Measurements from ENCODE around the gene USP53.
"Not testable (repeated sequence)": the region's sequence is repeated elsewhere in the genome, so short reads cannot be mapped to it uniquely, and the experiment has no call there.

The USP53 gene

DNA sequence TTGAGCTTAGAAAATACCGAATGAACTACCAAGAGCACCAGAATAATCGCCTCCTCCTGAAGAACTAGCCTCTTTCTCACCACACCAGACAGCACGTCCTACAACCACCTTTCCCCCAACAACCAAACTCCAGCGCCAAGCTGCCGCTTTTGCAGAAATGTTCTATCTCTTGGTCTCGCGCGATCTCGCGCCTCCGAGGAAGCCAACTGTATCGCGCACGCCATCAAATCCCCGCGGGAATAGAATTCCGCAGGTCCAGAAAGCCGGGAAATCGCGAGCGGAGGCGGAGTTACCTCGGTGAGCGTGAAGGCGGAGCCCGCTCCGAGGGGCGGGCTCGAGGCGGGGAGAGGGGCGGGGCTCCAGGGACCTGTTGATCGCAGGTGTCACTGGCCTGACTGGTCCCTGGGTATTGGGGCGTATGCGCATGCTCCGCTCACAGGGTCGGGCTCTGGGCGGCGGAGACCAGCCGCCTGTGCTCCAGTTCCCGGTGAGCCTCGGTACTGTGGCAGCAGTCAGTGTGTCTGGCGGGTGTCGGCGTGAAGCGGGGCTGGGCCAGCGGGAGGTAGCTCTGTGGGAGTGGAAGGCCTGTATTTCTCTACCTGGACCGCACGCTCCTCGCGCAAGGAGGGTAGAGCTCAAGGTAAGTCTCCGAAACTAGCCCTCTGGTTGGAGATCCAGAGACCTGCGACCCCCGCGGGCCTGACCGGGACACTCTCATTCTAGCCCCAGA, at the start of gene USP53:
Gene USP53, plus strand, starts transcription at position 480 of the 730 bp plus-strand sequence. CDS start 27,047 bp downstream, outside the sequence.
- peak; percentile 86 for DNase-seq

- DNase-seq = no peak
Measured at GRCh38 chr4:119165767-119166166, 46.7 kb upstream of the USP53 start.

- DNase-seq = no peak
Measured at GRCh38 chr4:119170195-119170594, 42.3 kb upstream of the USP53 start.

GRCh38 chr4:119172223-119172622, 40.3 kb upstream of the USP53 start:
- DNase-seq = no peak

DNA sequence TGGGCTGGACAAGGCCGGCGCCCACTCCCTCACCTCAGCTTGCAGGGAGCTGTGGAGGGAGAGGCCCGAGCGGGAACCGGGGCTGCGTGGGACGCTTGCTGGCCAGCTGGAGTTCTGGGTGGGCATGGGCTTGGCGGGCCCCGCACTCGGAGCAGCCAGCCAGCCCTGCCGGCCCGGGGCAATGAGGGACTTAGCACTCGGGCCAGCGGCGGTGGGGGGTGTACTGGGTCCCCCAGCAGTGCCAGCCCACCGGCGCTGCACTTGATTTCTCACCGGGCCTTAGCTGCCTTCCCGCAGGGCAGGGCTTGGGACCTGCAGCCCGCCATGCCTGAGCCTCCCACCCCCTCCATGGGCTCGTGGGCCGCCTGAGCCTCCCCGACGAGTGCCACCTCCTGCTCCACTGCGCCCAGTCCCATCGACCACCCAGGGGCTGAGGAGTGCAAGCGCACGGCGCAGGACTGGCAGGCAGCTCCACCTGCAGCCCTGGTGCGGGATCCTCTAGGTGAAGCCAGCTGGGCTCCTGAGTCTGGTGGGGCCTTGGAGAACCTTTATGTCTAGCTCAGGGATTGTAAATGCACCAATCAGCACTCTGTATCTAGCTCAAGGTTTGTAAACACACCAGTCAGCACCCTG, 38.7 kb upstream of the USP53 start:
- not testable (repeated sequence) for DNase-seq

- no peak for DNase-seq
Measured at GRCh38 chr4:119179011-119179410, 33.5 kb upstream of the USP53 start.

- DNase-seq = no peak
Measured at GRCh38 chr4:119184128-119184527, 28.4 kb upstream of the USP53 start.

DNA sequence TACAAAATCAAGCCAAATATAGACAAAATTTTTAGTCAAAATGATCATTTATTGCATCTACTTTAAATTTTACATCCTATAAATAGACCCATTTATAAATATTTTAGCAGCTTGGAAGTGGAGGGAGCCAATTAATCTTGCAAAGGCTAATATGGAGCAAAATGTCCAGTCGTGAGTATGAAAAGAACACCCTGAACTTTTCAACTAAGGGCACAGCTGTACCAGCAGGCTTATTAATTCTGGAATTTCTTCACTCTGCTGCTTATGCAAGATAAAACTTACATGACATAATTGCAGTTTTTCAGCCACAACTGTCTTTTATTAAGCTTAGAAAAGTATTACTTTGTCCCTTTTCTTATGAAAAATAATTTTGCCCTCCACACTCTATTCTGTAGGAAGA, 22.9 kb upstream of the USP53 start:
- no peak for DNase-seq

- no peak for DNase-seq
Measured at GRCh38 chr4:119190354-119190753, 22.2 kb upstream of the USP53 start.

DNA sequence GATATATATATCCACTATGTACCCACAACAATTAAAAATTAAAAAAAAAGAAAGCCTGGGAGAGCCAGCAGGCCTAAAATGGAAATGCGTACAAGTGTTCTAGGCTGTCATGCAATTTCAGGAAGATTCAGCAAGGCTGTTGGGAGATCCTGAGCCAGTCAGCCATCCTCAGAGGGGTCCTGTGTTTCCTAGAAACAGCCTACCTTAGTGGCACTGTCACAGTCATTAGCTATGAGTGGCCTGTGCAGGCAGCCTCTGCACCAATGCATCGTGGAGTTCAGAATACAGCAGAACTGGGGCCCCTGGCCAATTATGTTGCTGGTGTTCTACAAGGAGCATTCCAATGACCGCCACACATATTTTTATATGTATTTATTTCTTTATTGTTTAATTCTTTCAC, 21.0 kb upstream of the USP53 start:
- no peak for DNase-seq

DNA sequence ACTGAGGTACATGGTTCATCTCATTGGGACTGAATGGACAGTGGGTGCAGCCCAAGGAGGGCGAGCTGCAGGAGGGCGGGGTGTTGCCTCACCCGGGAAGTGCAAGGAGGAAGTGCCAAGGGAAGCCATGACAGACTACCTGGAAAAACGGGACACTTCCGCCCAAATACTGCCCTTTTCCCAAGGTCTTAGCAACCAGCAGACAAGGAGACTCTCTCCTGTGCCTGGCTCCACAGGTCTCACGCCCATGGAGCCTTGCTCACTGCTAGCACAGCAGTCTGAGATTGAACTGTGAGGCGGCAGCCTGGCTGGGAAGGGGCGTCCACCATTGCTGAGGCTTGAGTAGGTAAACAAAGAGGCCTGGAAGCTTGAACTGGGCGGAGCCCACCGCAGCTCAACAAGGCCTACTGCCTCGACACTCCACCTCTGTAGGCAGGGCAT, 14.7 kb upstream of the USP53 start:
- no peak for DNase-seq

GRCh38 chr4:119204916-119205315, 7.6 kb upstream of the USP53 start:
- no peak for DNase-seq

- DNase-seq = no peak
Measured at GRCh38 chr4:119205690-119206089, 6.8 kb upstream of the USP53 start.

GRCh38 chr4:119206178-119206577, 6.3 kb upstream of the USP53 start:
- DNase-seq = no peak

GRCh38 chr4:119207051-119207450, 5.5 kb upstream of the USP53 start:
- DNase-seq = no peak

GRCh38 chr4:119209077-119209476, 3.4 kb upstream of the USP53 start:
- DNase-seq = no peak

DNA sequence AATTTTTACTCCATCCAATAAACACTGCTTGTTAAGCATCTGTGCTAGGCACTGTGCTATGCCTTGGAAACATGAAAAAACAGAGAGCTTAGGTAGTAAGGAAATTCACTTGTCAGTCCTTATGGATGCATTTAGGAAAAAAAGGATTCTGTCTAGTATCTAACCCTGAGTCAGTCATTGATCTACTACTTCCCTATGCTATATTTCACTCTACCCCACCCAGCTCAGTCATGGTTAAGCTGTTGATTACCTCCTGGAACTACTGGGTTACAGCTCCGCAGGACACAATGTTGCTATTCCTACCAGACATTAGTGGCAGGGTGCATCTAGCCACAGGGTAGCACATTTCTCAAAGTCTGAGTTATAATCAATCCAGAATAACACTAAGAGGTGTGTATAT, 2.9 kb upstream of the USP53 start:
- no peak for DNase-seq

DNA sequence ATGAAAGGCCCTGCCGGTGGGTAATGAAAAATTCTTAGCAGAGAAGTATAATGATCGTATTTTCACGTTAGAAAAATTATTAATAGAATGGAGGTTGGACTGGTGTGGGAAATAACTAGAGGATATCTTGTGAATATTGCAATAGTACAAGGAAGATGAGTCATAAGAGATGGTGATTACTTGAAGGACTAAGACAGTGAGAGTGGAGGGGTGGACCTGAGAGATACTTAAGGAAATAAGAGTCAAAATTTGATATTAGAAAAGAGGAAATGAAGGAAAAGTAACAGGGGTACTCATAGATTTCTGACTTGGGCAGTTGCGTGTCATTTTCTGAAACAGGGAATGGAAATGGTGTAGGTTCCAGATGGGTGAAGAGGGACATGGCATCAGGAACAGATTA, 1.7 kb upstream of the USP53 start:
- DNase-seq = no peak

GRCh38 chr4:119211867-119212233, 663 bp upstream of the USP53 start:
- DNase-seq = no peak

- DNase-seq = peak; percentile 24
Measured at GRCh38 chr4:119212964-119213606, 572 bp downstream of the USP53 start.

DNA sequence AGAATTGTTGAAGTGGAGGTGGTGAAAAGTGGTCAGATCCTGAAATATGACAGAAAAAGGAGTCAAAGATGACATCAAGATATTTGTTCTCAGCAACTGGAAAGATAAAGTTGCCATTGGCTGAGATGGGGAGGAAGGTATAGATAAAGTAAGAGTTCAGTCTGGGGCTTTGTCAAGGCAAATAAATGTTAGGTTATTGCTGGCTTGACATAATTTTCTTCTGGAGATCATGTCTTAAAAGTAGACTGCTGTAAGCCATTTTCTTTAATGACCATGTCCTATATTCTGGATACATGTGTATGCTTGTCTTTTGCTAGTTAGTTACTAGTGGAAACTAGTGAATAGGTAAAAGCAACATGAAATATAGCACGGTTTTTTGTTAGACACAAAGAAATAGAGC, 5.6 kb downstream of the USP53 start:
- no peak for DNase-seq

- no peak for DNase-seq
Measured at GRCh38 chr4:119221412-119221811, 8.9 kb downstream of the USP53 start.

- DNase-seq = no peak
Measured at GRCh38 chr4:119227690-119228089, 15.2 kb downstream of the USP53 start.

DNA sequence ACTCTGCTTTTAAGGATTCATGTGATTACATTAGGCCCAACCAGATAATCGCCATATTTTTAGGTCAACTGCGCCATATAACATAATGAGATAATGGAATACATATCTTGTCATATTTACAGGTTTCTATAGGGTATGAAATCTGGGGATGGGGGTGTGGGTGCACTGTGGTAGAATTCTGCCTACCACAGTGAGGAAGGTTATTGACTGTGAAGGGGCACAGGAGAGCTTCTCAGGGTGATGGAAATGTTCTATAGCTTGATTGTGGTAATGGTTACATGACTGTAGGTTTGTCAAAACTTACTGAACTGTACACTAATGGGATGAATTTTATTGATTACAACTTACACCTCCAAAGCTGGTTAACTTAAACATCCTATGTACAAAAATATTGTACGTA, 15.9 kb downstream of the USP53 start:
- DNase-seq = no peak
